ENCODE measurements around the gene PRKCB.
A peak's percentile ranks its signal among the peaks of the same experiment; 100 is the strongest.

- TF ChIP-seq POLR2AphosphoS5 (IDR thresholded peaks at IDR 0.05) (peak; percentile 35), CTCF (IDR thresholded peaks at IDR 0.05) (no peak)
Measured at GRCh38 chr16:23827057-23827456, 8.7 kb upstream of the PRKCB start.
